Stimulated activated memory B cell treated with anti-CD40 and anti-IgM and Interleukin-4, amounts not matched to agents 10 μg/mL and 1 μg/mL and 100 μg/mL, for 72 hours (primary cell): Measurements from ENCODE around the gene LPAR2.

ENCODE experiments used
- ATAC-seq: fragments of 150-1000 bp; cut with Tn5 transposase; 2 replicates; pipeline ENCODE4 v1.10.0; 2021
- H3K27ac Mint-ChIP-seq: one replicate; pipeline ENCODE4 v1.8.0; 2022; ENCODE audit warnings: mild to moderate bottlenecking, mixed read lengths
- H3K27me3 Mint-ChIP-seq: one replicate; pipeline ENCODE4 v1.8.0; 2022; ENCODE audit warnings: mixed read lengths
- H3K36me3 Mint-ChIP-seq: one replicate; pipeline ENCODE4 v1.8.0; 2022; ENCODE audit warnings: mixed read lengths
- H3K4me1 Mint-ChIP-seq: one replicate; pipeline ENCODE4 v1.8.0; 2022; ENCODE audit warnings: mixed read lengths
- H3K4me3 Mint-ChIP-seq: one replicate; pipeline ENCODE4 v1.8.0; 2022; ENCODE audit warnings: mild to moderate bottlenecking, moderate library complexity, mixed read lengths
- H3K9me3 Mint-ChIP-seq: one replicate; pipeline ENCODE4 v1.8.0; 2022; ENCODE audit warnings: mixed read lengths

Gene LPAR2

DNA sequence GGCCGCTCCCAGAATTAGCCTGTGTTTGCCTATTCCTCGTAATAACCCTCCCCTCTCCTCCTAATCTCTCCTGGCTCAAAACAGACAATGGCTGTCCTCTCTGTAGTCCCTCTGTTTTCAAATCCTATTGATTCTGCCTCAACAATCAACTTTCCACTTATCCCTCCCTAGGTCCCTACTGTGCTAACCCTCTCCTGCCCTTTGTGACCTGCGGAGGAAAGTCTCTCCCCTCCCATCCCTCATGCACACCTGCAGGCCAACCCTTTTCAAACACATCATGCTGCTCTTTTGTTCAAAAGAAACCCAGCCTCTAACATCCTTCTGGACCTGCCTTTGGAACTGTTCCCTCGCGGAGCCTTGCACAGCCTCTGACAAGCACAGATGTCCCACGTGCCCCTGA is 52.6 kb downstream of the LPAR2 start:
- Mint-ChIP-seq H3K36me3 (peaks cover 22% of the 10 kb centered on the region), H3K27ac (no peak overlapping the region), H3K27me3 (no peaks in the 10 kb centered on the region), H3K9me3 (no peaks in the 10 kb centered on the region), H3K4me1 (peaks cover 6% of the 10 kb centered on the region), H3K4me3 (no peak overlapping the region)
- no peak for ATAC-seq
